ENCODE data around the gene CDON.

GRCh38 chr11:125959511-125959910 is 103.2 kb downstream of the CDON start:
- TF ChIP-seq EP300 (IDR thresholded peaks at IDR 0.05; ENCODE audit: borderline replicate concordance) (no peak), TAF1 (IDR thresholded peaks at IDR 0.05; ENCODE audit: low read depth) (no peak), USF1 (IDR thresholded peaks at IDR 0.05) (no peak), RAD21 (IDR thresholded peaks at IDR 0.05; ENCODE audit: low read depth) (no peak), CEBPB (IDR thresholded peaks at IDR 0.05) (no peak), NFIC (IDR thresholded peaks at IDR 0.05) (no peak), ZBTB7A (IDR thresholded peaks at IDR 0.05; ENCODE audit: low read depth) (no peak)

All from Ishikawa (cell line).